ENCODE data around the gene CTNND2. TPM values are rescaled to one million over a fixed set of nuclear protein-coding genes. Genes with fewer than 3 reads are reported as not detected.
A peak's percentile ranks its signal among the peaks of the same experiment; 100 is the strongest.
"Not testable (repeated sequence)": the region's sequence is repeated elsewhere in the genome, so short reads cannot be mapped to it uniquely, and the experiment has no call there.

Gene CTNND2
- total RNA-seq, 2 donors from 2014 or later: not detected

- Mint-ChIP-seq H3K9me3 (no peaks in the 10 kb centered on the region), H3K27ac (no peak overlapping the region), H3K4me1 (ENCODE audit: low read depth in 2 of 2) (no peaks in the 10 kb centered on the region), H3K27me3 (peaks cover 0 to 15% of the 10 kb centered on the region in 2 donors), H3K36me3 (no peaks in the 10 kb centered on the region), H3K4me3 (no peak overlapping the region)
- ATAC-seq (no peak), DNase-seq (ENCODE audit: low spot score) (no peak)
Observed at GRCh38 chr5:11069041-11069440, 835.2 kb downstream of the CTNND2 start.

- not testable (repeated sequence) for H3K27ac Mint-ChIP-seq; H3K4me3 Mint-ChIP-seq; ATAC-seq; H3K9me3 Mint-ChIP-seq; DNase-seq (ENCODE audit: low spot score); H3K36me3 Mint-ChIP-seq; H3K4me1 Mint-ChIP-seq (ENCODE audit: low read depth in 2 of 2)
- H3K27me3 Mint-ChIP-seq: peaks cover 8 to 22% of the 10 kb centered on the region in 2 donors
Observed at GRCh38 chr5:11065723-11066122, 838.5 kb downstream of the CTNND2 start.

GRCh38 chr5:11064763-11065450, 839.3 kb downstream of the CTNND2 start:
- Mint-ChIP-seq H3K4me1 (ENCODE audit: low read depth in 2 of 2) (no peaks in the 10 kb centered on the region), H3K27ac (no peak overlapping the region), H3K36me3 (no peaks in the 10 kb centered on the region), H3K4me3 (no peak overlapping the region), H3K27me3 (peaks cover 8 to 16% of the 10 kb centered on the region in 2 donors), H3K9me3 (no peaks in the 10 kb centered on the region)
- no peak for DNase-seq (ENCODE audit: low spot score)
- ATAC-seq: no peak

- Mint-ChIP-seq H3K4me3 (no peak overlapping the region), H3K27me3 (peaks cover 6 to 8% of the 10 kb centered on the region in 2 donors), H3K4me1 (ENCODE audit: low read depth in 2 of 2) (no peaks in the 10 kb centered on the region), H3K27ac (no peak overlapping the region), H3K36me3 (no peaks in the 10 kb centered on the region), H3K9me3 (no peaks in the 10 kb centered on the region)
- no peak for DNase-seq (ENCODE audit: low spot score)
- no peak for ATAC-seq
Observed at GRCh38 chr5:11062397-11062796, 841.8 kb downstream of the CTNND2 start.

- no peaks in the 10 kb centered on the region for H3K4me1 Mint-ChIP-seq (ENCODE audit: low read depth in 2 of 2)
- no peak overlapping the region for H3K4me3 Mint-ChIP-seq
Observed at GRCh38 chr5:11056560-11056959, 847.7 kb downstream of the CTNND2 start.

GRCh38 chr5:11054014-11054413, 850.2 kb downstream of the CTNND2 start:
- no peak overlapping the region for H3K27ac Mint-ChIP-seq

More at GRCh38 chr5:11056560-11056959, 847.7 kb downstream of the CTNND2 start:
- no peaks in the 10 kb centered on the region for H3K36me3 Mint-ChIP-seq
- DNase-seq (ENCODE audit: low spot score) (no peak), ATAC-seq (no peak)
- H3K27ac Mint-ChIP-seq: no peak overlapping the region
- H3K27me3 Mint-ChIP-seq: peaks cover 0 to 14% of the 10 kb centered on the region in 2 donors
- no peaks in the 10 kb centered on the region for H3K9me3 Mint-ChIP-seq

GRCh38 chr5:11052871-11053270, 851.4 kb downstream of the CTNND2 start:
- Mint-ChIP-seq H3K4me3 (no peak overlapping the region), H3K27me3 (peaks cover 0 to 7% of the 10 kb centered on the region in 2 donors)

More at GRCh38 chr5:11054014-11054413, 850.2 kb downstream of the CTNND2 start:
- peaks cover 0 to 7% of the 10 kb centered on the region in 2 donors for H3K27me3 Mint-ChIP-seq
- H3K4me1 Mint-ChIP-seq (ENCODE audit: low read depth in 2 of 2): no peaks in the 10 kb centered on the region
- no peak for DNase-seq (ENCODE audit: low spot score)
- H3K9me3 Mint-ChIP-seq: no peaks in the 10 kb centered on the region
- no peaks in the 10 kb centered on the region for H3K36me3 Mint-ChIP-seq
- ATAC-seq: no peak
- no peak overlapping the region for H3K4me3 Mint-ChIP-seq

GRCh38 chr5:11050596-11051304, 853.5 kb downstream of the CTNND2 start:
- no peaks in the 10 kb centered on the region for H3K36me3 Mint-ChIP-seq
- no peaks in the 10 kb centered on the region for H3K9me3 Mint-ChIP-seq
- ATAC-seq: no peak
- H3K4me3 Mint-ChIP-seq: no peak overlapping the region
- no peak for DNase-seq (ENCODE audit: low spot score)
- peaks cover 0 to 9% of the 10 kb centered on the region in 2 donors for H3K27me3 Mint-ChIP-seq
- no peaks in the 10 kb centered on the region for H3K4me1 Mint-ChIP-seq (ENCODE audit: low read depth in 2 of 2)
- no peak overlapping the region for H3K27ac Mint-ChIP-seq

More at GRCh38 chr5:11052871-11053270, 851.4 kb downstream of the CTNND2 start:
- DNase-seq (ENCODE audit: low spot score): no peak
- no peak for ATAC-seq
- Mint-ChIP-seq H3K36me3 (no peaks in the 10 kb centered on the region), H3K4me1 (ENCODE audit: low read depth in 2 of 2) (no peaks in the 10 kb centered on the region), H3K27ac (no peak overlapping the region), H3K9me3 (no peaks in the 10 kb centered on the region)

GRCh38 chr5:11048760-11049159, 855.5 kb downstream of the CTNND2 start:
- H3K4me3 Mint-ChIP-seq: no peak overlapping the region
- peak in 1 of 2 donors; percentile 55 for ATAC-seq
- H3K9me3 Mint-ChIP-seq: no peaks in the 10 kb centered on the region
- no peaks in the 10 kb centered on the region for H3K4me1 Mint-ChIP-seq (ENCODE audit: low read depth in 2 of 2)
- H3K27me3 Mint-ChIP-seq: peaks cover 5 to 6% of the 10 kb centered on the region in 2 donors
- no peak for DNase-seq (ENCODE audit: low spot score)
- H3K36me3 Mint-ChIP-seq: no peaks in the 10 kb centered on the region
- H3K27ac Mint-ChIP-seq: no peak overlapping the region

GRCh38 chr5:11047625-11048024, 856.6 kb downstream of the CTNND2 start:
- no peak for ATAC-seq
- Mint-ChIP-seq H3K9me3 (no peaks in the 10 kb centered on the region), H3K36me3 (no peaks in the 10 kb centered on the region), H3K27me3 (peaks cover 5 to 13% of the 10 kb centered on the region in 2 donors), H3K4me3 (no peak overlapping the region), H3K27ac (no peak overlapping the region), H3K4me1 (ENCODE audit: low read depth in 2 of 2) (no peaks in the 10 kb centered on the region)
- no peak for DNase-seq (ENCODE audit: low spot score)

GRCh38 chr5:11047030-11047429, 857.2 kb downstream of the CTNND2 start:
- ATAC-seq (no peak), DNase-seq (ENCODE audit: low spot score) (no peak)
- Mint-ChIP-seq H3K36me3 (no peaks in the 10 kb centered on the region), H3K27ac (no peak overlapping the region), H3K27me3 (peaks cover 2 to 16% of the 10 kb centered on the region in 2 donors), H3K4me3 (no peak overlapping the region), H3K4me1 (ENCODE audit: low read depth in 2 of 2) (no peaks in the 10 kb centered on the region), H3K9me3 (no peaks in the 10 kb centered on the region)

- Mint-ChIP-seq H3K4me1 (ENCODE audit: low read depth in 2 of 2) (no peaks in the 10 kb centered on the region), H3K27me3 (peaks cover 4 to 24% of the 10 kb centered on the region in 2 donors), H3K36me3 (no peaks in the 10 kb centered on the region), H3K4me3 (no peak overlapping the region), H3K27ac (no peak overlapping the region), H3K9me3 (no peaks in the 10 kb centered on the region)
- ATAC-seq: no peak
- DNase-seq (ENCODE audit: low spot score): no peak
Observed at GRCh38 chr5:11046160-11046559, 858.1 kb downstream of the CTNND2 start.

GRCh38 chr5:11045411-11045810, 858.8 kb downstream of the CTNND2 start:
- Mint-ChIP-seq H3K27ac (no peak overlapping the region), H3K27me3 (peaks cover 4 to 24% of the 10 kb centered on the region in 2 donors), H3K4me3 (no peak overlapping the region), H3K9me3 (no peaks in the 10 kb centered on the region), H3K4me1 (ENCODE audit: low read depth in 2 of 2) (no peaks in the 10 kb centered on the region), H3K36me3 (no peaks in the 10 kb centered on the region)
- ATAC-seq (no peak), DNase-seq (ENCODE audit: low spot score) (no peak)

GRCh38 chr5:11044581-11044980, 859.7 kb downstream of the CTNND2 start:
- DNase-seq (ENCODE audit: low spot score): no peak
- no peak for ATAC-seq
- Mint-ChIP-seq H3K27me3 (peaks cover 4 to 24% of the 10 kb centered on the region in 2 donors), H3K4me1 (ENCODE audit: low read depth in 2 of 2) (no peaks in the 10 kb centered on the region), H3K27ac (no peak overlapping the region), H3K36me3 (no peaks in the 10 kb centered on the region), H3K4me3 (no peak overlapping the region), H3K9me3 (no peaks in the 10 kb centered on the region)

All from natural killer cell treated with Interleukin-12 subunit alpha and Interleukin-12 subunit beta and Interleukin-15 and Interleukin-18, amount 100 ng/mL, for 72 hours (primary cell).